Stimulated activated CD4-positive, alpha-beta T cell treated with anti-CD3 and anti-CD28 coated beads, Interleukin-12 subunit alpha, Interleukin-12 subunit beta, amount 100 ng/mL, for 48 hours (primary cell): ENCODE measurements around the gene TMEM181.
"Not testable (repeated sequence)": the region's sequence is repeated elsewhere in the genome, so short reads cannot be mapped to it uniquely, and the experiment has no call there.

Experiments used
- DNase-seq, 3 donors: peaks; one replicate each; pipeline ENCODE4 v3.0.0-alpha.2; 2020; ENCODE audit warnings: low read depth in 2 of 3, low spot score in 1 of 3

TMEM181 gene

DNA sequence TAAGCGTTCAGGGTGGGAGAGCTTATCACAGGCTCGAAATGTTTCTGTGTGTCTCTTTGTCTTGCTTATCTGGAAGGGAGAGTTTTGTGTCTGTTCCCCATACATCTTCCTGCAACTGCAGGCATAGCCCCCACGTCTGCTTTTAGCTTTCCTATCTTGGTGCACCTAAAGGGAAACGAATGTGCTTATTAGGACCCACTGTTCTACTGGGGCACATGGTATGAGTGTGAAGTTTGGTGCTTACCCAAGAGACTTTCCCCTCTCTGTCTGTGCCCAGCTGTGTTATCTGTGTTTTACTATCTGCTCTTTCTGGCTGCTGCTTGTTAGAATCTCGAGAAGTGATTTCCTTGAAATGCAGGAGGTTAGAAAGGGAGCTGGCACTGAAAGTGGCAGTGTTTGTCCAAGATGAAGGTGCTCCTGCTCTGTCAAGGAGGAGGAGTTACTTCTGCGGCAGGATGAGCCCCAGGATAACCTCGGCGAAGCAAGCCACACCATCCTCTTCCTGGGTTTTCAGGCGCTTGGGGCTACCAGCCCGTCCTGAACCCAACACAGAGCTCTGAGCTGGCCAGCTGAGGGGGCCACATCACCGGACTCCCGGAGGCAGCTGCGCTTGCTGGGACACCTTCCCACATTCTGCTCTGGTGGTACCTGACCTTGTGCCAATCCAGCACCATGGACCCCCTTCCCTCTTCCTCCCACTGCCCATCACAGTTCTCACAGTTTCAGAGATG, 61.2 kb downstream of the TMEM181 start:
- DNase-seq, result no peak

DNA sequence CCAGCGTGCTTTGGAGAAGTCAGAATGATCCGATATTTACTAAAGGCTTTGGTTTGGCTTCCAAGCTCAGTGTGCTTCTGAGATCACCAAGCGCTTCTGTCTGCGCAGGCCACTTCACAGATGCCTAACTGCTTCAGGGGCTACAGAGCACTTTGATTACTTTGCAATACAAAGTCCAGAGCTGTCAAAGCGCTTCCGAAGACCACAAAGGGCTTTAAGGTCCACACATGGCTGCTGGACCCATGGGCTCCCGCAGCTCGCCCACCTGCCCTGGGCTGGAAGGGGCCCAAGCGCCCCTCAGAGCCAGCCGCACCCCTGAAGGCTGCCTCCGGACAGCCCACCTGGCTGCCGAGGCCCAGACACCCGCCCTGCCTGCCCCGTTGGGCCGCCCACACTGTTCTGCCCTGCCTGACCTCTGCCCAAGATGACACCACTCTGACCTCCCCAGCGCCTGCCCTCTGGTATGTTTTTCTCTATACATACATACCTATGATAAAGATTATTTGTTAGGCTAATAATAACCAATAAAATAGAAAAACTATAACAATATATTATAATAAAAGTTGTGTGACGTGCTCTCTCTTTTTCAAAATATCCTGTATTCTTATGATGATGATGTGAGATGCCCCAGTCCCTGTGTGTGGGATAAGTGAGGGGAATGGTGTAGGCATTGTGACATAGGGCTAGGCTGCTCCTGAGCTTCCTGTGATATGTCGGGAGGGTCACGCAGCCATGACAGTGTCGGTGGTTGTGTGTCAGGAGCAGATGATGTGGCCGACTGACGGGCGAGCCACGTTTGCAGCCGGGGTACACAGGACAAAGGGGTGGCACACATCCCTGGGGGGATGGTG, 62.0 kb downstream of the TMEM181 start:
- no peak for DNase-seq

DNA sequence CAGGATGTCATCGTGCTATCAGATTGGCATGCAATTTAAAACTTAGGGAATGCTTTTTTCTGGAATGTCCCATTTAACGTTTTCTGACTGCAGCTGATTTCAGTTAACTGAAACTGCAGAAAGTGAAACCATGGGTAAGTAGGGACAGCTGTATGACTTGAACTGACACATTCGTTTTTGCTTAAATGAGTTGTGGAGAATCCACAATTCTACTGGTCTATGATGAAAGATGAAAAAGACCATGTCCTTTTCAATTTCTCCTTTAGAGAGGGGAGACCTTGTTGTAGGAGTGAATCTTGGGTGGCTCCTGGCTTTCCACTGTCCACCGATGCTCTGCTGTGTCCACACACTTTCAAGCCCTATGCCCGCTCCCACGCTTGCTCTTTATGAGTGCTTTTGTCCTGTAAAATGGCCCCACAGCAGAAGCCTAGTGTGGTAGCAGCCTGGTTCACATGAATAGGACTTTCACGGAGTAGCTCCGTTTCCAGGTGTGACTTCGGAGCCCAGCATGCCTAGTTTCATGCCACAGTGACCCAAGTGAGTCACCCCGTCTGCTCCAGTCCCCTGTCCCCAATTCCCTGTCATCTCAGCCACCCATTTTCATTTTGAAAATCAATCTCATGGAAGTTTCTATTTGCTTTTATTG, 62.8 kb downstream of the TMEM181 start:
- no peak for DNase-seq

DNA sequence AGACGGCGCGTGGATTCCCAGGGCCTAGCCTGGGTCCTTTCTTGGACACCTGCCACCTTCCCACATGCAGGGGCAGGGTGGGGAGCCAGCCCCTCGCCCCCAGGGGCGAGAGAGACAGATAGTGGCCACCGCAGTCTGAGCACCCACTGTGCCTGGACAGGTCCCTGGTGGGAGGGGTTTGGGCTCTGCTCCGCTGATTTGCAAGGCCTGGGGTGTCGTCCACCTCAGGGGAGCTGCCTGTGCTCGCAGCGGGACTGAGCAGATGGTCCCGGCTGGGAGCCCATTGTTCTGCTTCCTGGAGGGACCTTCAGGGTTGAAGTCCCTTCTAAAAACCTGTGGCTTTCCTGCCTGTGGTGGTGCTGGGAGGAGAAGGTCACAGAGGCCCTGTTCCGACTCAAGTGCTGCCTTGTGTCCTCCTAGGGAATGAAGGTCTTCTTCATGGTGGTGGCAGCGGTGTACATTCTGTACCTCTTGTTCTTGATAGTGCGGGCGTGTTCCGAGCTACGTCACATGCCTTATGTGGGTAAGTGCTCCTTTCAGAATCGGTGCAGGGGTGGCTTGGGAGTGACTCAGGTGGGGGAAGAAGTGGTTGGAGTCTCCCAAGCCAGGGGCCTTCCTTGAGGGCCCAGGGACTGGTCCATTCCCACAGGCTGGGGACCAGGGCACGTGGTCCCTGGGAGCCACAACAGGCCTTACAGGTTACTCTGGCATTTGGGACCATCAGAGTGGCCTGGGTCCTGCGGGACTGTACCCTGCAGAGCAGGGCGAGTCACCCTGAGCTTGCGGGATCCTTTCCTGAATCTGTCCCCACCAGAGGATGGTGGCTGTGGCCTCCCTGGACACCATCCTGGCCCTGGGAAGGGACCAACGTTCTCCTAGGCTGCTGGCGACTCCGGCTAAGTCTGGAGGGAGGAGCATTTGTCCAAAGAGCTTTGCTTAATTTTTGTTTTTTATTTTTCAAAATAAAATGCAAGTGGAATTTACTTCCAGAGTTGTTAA, 65.1 kb downstream of the TMEM181 start:
- no peak for DNase-seq

DNA sequence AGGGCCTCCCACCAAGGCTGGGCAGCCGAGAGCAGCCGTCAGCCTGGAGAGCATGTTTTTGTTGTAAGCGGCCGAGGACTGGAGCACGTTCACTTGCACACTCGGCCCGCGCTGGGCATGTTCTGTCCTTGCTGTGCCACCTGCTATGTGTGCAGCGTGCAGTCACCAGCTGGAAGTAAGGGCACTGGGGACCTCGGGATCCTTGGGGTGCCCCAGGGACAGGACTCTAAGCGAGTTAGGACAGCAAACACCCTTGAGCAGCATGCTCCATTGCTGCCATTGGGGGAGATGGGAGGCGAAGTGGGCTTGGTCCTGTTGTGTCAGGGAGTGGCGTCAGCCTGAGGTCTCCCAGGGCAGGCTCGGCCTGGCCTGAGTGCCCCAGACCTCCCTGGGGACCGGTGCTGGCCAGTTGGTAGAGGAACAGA, 66.0 kb downstream of the TMEM181 start:
- no peak for DNase-seq

DNA sequence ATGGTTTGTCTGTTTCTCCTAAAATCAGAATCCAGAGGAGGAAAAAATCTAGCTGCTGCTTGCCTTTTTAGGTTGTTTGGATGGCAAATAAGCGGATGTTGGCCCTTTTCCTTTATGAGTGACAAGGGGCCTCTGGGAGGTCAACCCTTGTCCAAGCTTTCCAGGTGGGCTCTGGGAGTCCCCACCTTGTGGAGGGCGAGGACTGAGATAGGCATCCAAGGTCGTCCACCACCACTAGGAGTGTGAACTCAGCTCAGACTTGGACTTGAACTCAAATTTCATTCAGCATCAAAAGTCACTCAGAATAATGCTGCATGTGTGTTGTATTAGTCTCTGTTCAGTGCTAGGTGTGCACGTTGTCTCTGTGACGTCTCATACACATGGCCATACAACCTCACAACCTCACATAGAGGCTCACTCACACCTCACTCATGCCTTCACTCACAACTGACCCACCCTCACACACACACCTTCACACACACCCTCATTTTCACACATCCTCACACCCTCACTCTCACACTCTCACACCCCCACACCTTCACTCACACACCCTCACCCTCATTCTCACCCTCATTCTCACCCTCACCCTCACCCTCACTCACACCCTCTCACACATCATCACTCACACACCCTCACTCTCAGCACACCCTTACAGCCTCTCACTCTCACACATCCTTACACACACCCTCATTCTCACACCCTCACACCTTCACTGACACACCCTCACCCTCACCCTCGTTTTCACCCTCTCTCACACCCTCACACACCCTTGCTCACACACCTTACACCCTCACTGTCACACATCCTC, 66.7 kb downstream of the TMEM181 start:
- DNase-seq, result no peak

DNA sequence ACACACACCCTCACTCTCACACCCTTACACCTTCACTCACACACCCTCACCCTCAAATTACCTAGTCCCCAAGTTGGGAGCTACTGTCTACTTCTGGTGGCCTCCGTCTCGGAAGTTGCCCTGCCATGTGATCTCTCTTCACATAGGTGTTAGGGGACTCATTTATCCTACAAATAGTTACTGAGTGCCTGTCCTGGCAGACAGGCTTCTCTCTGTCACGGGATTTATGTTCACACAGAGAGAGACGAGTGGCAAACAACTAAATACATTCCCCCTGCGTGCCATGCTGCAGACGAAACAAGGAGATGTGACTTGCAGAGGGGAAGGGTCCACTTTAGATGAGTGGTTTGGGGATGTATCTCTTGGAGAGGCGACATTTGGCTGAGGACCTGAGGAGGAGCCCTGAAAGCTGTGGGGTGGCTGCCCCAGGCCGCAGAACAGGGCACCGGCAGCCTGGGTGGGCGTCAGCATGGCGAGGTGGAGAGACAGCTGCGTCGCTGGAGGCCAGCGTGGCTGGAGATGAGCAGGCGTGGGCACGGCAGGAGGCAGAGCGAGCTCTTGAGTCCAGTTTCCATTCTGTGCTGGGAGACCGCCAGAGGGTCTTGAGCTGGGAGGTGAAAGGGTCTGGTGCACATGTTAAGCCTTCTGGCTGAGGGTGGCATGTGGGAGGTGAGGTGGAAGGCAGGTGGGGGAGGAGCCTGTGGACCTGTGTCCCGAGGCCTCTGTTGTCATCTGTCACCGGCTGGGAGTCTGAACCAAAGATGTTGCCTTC, 67.5 kb downstream of the TMEM181 start:
- no peak for DNase-seq

DNA sequence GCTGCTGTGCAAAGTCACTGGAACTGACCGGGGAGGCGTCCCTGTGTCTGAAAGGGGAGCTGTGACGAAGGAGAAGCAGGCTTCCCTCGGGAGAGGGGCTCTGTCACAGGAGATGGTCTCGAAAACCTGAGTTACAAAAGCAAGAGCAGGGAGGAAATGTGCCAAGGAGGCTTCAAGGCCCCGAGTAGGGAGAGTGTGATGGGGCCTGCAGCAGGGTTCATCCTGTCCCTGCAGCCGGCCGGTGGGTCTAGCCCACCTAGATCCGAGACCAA, 68.0 kb downstream of the TMEM181 start:
- DNase-seq, result no peak

DNA sequence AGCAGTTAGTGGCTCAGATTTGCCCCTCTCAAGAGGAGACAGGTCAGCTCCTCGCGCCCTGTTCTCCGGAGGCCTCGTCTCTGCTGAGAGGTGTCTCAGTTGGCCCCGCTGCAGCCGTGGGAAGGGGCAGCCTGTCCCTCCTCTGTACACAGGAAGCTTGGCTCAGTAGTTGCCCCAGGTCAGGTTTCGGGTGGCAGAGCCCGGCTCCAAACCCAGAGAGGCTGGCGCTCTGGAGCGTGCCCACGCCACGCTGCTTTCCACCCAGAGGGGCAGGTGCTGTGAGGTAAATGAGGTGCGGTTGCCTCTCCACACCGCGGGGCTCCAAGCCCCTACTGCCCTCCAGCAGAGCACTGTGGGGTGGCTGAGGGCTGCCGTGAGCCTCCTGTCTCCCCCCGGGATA, 68.7 kb downstream of the TMEM181 start:
- no peak for DNase-seq

DNA sequence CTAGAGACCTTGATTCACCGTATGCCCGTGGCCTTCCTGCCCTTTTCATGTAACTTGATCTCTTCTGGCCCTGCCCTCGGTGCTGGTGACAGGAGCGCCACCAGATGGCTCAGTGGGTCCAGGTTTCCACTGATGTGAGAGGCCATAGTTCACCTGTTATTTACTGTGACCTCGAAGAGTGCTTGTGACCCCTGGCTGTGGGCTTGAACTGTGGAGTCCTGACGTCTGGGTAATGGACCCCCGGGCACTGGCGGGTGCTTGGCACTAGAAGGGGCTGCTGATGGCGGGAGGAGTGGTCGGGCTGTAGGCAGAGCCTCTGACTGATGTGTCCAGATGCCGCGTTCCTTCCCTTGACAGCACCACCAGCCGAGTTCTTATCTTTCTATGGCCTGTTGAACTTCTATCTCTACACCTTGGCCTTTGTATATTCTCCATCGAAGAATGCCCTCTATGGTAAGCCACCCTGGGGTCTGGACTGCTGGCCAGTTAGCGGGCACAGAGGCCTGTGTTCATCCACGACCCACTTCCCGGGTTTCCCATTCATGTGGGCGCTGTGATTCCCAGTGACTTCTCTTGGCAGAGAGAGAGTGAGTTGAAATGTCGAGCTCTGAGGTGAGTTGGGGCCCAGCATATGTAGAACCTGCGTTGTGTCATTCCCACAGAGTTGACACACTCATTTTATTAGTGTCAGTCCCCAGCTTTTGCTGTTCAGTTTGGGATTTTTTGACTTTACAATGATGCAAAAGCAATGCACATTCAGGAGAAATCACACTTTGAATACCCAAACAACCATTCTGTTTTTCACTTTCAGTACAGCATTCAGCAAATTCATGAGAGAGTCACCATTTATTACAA, 69.7 kb downstream of the TMEM181 start:
- DNase-seq, result no peak

DNA sequence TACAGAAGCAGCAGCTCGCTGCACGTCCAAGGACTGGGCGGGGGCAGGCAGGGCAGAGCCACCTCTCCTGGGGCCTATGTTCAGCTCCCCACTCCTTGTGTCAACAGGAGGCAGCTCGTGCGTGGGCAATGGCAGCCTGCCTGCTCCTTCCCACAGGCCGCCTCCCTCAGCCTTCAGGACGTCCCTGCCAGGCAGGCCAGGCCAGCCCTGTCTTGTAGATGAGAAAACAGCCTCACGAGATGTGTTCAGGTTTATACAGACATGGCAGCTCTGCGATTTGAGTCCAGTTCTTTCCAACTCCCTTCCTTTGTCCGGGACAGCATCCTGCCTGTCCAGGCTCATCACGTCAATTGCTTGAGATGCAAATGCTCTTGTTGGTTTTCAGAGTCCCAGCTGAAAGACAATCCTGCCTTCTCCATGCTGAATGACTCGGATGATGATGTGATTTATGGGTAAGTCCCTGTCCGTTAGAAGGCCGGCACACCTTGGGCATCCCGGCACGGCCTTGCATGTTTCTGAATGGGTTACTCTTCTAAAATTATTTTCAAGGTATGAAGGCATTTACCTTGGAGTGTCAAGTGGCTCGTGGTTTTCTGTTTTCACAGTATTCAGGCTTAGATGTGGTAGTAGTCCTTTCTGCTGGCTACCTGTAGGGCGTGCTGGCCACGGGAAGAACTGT, 71.2 kb downstream of the TMEM181 start:
- no peak for DNase-seq

DNA sequence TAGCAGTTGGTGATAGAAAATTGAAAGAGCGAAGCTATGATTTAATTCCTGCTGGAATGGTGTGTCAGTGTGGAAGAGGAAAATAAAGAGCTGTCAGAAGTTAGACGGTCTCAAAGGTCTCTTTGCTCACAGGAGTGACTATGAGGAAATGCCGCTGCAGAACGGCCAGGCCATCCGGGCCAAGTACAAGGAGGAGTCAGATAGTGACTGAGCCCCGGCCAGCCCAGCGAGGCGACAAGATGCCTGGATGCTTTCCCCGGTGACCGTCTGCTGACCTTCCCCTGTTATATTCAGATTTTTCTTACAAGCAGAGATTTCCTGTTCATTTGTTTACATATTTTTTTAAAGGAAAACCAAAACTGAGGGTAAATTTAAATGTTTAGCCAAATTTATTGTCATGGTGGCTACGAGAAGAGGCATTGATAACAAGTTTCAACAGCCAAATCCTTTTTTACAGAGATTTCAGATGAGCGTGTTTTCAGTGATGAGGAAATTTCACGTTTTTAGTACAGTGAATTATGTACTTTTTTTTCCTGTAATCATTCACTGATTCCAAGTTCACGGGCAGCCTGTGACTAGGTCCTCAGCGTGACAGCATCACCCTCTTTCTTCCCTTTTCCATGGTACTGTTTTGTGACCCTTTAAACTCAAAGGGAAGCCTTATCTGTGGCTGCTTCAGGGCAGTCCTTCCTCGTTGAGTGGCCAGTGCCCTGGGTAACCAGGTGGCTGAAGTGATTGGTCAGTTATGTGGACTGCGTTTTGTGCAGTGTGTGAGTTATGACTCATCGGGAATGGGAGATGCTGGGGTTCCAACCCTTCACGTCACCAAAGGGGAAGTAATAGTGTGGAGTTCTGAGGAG, 72.0 kb downstream of the TMEM181 start:
- DNase-seq, result no peak

DNA sequence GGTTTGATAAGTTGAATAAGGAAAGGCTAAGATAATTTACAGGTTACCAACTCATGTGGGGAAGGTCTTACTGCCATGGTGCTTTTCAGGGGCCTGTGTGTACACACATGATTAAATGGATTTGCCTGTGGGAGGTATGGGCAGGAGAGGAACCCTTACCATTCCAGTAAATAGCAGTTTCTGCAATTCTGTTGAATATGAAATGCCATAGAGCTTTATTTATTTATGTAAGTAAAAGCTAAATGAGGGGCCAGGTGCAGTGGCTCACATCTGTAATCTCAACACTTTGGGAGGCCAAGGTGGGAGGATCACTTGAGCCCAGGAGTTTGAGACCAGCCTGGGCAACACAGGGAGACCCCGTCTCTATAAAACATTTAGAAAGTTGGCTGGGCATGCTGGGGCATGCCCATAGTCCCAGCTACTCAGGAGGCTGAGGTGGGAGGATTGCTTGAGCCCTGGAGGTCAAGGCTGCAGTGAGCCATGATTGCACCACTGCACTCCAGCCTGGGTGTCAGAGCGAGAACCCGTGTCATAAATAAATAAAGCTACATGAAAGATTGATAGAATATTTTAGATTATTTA, 72.7 kb downstream of the TMEM181 start:
- DNase-seq, result not testable (repeated sequence)

DNA sequence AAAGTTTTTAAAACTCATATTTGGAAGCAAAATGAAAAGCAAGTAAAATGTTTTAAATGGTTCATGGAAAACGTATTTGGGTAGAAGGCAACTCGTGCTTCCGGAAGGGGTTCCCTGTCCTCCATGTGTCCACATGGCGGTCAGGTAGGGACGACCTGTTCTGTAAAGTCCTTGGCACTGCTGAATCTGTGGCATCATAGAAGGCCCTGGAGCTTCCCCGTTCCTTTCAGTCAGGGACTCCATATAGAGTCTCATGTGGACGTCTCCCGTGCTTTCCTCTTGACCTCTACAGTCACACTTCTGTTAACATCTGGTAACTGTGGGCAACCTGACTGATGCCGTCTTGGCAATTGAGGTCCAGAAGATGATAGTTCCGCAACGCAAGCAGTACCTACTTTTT, 73.2 kb downstream of the TMEM181 start:
- DNase-seq, result no peak

DNA sequence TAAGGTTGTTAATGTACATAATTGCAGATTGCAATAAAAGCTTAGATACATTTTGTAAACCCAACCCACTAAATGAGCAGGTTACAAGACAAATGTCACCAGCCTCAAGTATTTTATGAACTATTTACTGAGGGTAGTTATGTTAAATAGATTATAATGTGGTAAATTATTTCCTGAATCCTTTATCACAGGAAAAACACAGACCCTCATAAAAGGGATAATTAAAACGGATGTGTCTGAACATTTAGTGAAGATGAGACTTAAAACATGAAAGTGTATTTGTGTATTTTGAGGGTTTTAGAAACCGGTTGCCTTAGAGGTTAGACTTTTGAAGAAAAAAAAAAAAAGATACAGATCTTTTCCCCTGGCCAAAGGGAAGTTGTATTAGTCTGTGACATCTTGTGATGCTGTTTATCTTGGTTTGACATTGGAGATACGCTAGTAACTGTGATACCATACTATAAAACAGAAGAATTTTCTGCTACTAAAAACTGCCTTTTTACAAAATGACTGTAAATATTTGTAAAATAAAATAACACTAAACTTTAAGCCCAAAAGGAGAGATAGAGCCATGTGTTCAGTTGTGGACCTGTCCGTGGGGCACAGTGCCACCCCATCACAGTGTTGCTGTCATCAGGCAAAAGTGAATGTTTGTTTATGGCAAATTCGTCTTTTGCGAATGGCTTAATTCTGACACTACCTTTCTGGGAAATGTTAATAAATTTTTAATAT, 75.0 kb downstream of the TMEM181 start:
- DNase-seq, result no peak
